Activated CD4-positive, alpha-beta T cell treated with anti-CD3 and anti-CD28 coated beads, Interleukin-2, amount 50 U/mL, for 1 hour (primary cell): ENCODE measurements around the gene ANKS3.
A peak's percentile ranks its signal among the peaks of the same experiment; 100 is the strongest.

Experiments used
- DNase-seq: peaks from one replicate; pipeline ENCODE4 v3.0.0-alpha.2; 2020

Gene ANKS3

GRCh38 chr16:4683255-4684057 lies 50.6 kb downstream of the ANKS3 start:
- no peak for DNase-seq

- peak; percentile 41 for DNase-seq
Measured at GRCh38 chr16:4682616-4683254, 51.3 kb downstream of the ANKS3 start.

GRCh38 chr16:4682084-4682591 lies 51.9 kb downstream of the ANKS3 start:
- no peak for DNase-seq

GRCh38 chr16:4681471-4682083 lies 52.5 kb downstream of the ANKS3 start:
- DNase-seq: no peak

GRCh38 chr16:4680673-4681470 lies 53.2 kb downstream of the ANKS3 start:
- no peak for DNase-seq

GRCh38 chr16:4679850-4680636 lies 54.0 kb downstream of the ANKS3 start:
- no peak for DNase-seq

GRCh38 chr16:4679156-4679849 lies 54.8 kb downstream of the ANKS3 start:
- no peak for DNase-seq

GRCh38 chr16:4678596-4678995 lies 55.5 kb downstream of the ANKS3 start:
- no peak for DNase-seq

GRCh38 chr16:4677994-4678393 lies 56.1 kb downstream of the ANKS3 start:
- no peak for DNase-seq

- no peak for DNase-seq
Measured at GRCh38 chr16:4677390-4677789, 56.7 kb downstream of the ANKS3 start.

- DNase-seq: no peak
Measured at GRCh38 chr16:4676831-4677230, 57.2 kb downstream of the ANKS3 start.

- DNase-seq: peak; percentile 65
Measured at GRCh38 chr16:4675864-4676786, 57.9 kb downstream of the ANKS3 start.

- DNase-seq: no peak
Measured at GRCh38 chr16:4674926-4675530, 59.0 kb downstream of the ANKS3 start.

- no peak for DNase-seq
Measured at GRCh38 chr16:4673387-4674046, 60.6 kb downstream of the ANKS3 start.

- DNase-seq: no peak
Measured at GRCh38 chr16:4668313-4668960, 65.6 kb downstream of the ANKS3 start.

- no peak for DNase-seq
Measured at GRCh38 chr16:4667203-4667963, 66.7 kb downstream of the ANKS3 start.

GRCh38 chr16:4666537-4667202 lies 67.4 kb downstream of the ANKS3 start:
- DNase-seq: no peak
